ENCODE results near the gene KLHL5.

GRCh38 chr4:39083164-39083563 lies 21.1 kb downstream of the KLHL5 start:
- TF ChIP-seq CTCF (IDR thresholded peaks at IDR 0.05) (no peak), POLR2A (IDR thresholded peaks at IDR 0.05) (no peak)
